Measurements from ENCODE around the gene ANXA8. TPM values are rescaled to one million over a fixed set of nuclear protein-coding genes. Genes with fewer than 3 reads are reported as not detected.
A peak's percentile ranks its signal among the peaks of the same experiment; 100 is the strongest.
"Not testable (repeated sequence)": the region's sequence is repeated elsewhere in the genome, so short reads cannot be mapped to it uniquely, and the experiment has no call there.

ANXA8 gene
- total RNA-seq, 1 experiment from 2014 or later = 0.17 TPM

GRCh38 chr10:47465216-47465917 lies 18.5 kb downstream of the ANXA8 start:
- not testable (repeated sequence) for DNase-seq (ENCODE audit: low spot score)

- DNase-seq (ENCODE audit: low spot score) = not testable (repeated sequence)
Observed at GRCh38 chr10:47462577-47463358, 21.1 kb downstream of the ANXA8 start.

- peak; percentile 57 for DNase-seq (ENCODE audit: low spot score)
Observed at GRCh38 chr10:47461261-47461687, 22.6 kb downstream of the ANXA8 start.

GRCh38 chr10:47458466-47459154 lies 25.3 kb downstream of the ANXA8 start:
- DNase-seq (ENCODE audit: low spot score) = no peak

GRCh38 chr10:47457826-47458225 lies 26.1 kb downstream of the ANXA8 start:
- no peak for DNase-seq (ENCODE audit: low spot score)

GRCh38 chr10:47457528-47457820 lies 26.4 kb downstream of the ANXA8 start:
- DNase-seq (ENCODE audit: low spot score) = no peak

GRCh38 chr10:47456794-47457527 lies 27.0 kb downstream of the ANXA8 start:
- DNase-seq (ENCODE audit: low spot score) = no peak

GRCh38 chr10:47456079-47456785 lies 27.7 kb downstream of the ANXA8 start:
- DNase-seq (ENCODE audit: low spot score) = no peak

- DNase-seq (ENCODE audit: low spot score) = not testable (repeated sequence)
Observed at GRCh38 chr10:47455350-47456078, 28.4 kb downstream of the ANXA8 start.

- DNase-seq (ENCODE audit: low spot score) = no peak
Observed at GRCh38 chr10:47454780-47455058, 29.2 kb downstream of the ANXA8 start.

GRCh38 chr10:47454008-47454779 lies 29.7 kb downstream of the ANXA8 start:
- no peak for DNase-seq (ENCODE audit: low spot score)

- DNase-seq (ENCODE audit: low spot score) = no peak
Observed at GRCh38 chr10:47453141-47454007, 30.5 kb downstream of the ANXA8 start.

- DNase-seq (ENCODE audit: low spot score) = no peak
Observed at GRCh38 chr10:47452495-47453140, 31.3 kb downstream of the ANXA8 start.

GRCh38 chr10:47451998-47452494 lies 31.9 kb downstream of the ANXA8 start:
- no peak for DNase-seq (ENCODE audit: low spot score)

- DNase-seq (ENCODE audit: low spot score) = no peak
Observed at GRCh38 chr10:47451273-47451997, 32.5 kb downstream of the ANXA8 start.

GRCh38 chr10:47450442-47450841 lies 33.5 kb downstream of the ANXA8 start:
- DNase-seq (ENCODE audit: low spot score) = no peak

- no peak for DNase-seq (ENCODE audit: low spot score)
Observed at GRCh38 chr10:47449979-47450378, 33.9 kb downstream of the ANXA8 start.
